C1 segment of cervical spinal cord (tissue), 14 donors: ENCODE measurements around the gene VPS26A.

Source experiments
- DNase-seq, 14 donors: peaks; one replicate each; lab custom pipeline; 2025; lab: John Stamatoyannopoulos, UW

VPS26A gene

DNA sequence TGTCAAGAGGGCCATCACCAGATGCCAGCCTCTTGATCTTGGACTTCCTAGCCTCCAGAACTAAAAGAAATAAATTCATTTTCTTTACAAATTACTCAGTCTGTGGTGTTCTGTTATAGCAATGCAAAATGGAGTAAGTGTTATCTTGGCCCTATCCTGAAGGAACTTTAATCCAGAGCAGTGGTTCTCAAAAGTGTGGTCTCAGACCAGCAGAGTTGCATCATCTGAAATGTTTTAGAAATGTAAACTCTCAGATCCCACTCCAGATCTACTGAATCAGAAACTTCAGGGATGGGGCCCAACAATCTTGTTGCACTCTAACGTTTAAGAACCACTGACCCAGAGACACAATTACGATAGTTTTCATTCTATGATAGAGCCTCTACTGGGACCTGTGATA, 52.8 kb downstream of the VPS26A start:
- no peak for DNase-seq

DNA sequence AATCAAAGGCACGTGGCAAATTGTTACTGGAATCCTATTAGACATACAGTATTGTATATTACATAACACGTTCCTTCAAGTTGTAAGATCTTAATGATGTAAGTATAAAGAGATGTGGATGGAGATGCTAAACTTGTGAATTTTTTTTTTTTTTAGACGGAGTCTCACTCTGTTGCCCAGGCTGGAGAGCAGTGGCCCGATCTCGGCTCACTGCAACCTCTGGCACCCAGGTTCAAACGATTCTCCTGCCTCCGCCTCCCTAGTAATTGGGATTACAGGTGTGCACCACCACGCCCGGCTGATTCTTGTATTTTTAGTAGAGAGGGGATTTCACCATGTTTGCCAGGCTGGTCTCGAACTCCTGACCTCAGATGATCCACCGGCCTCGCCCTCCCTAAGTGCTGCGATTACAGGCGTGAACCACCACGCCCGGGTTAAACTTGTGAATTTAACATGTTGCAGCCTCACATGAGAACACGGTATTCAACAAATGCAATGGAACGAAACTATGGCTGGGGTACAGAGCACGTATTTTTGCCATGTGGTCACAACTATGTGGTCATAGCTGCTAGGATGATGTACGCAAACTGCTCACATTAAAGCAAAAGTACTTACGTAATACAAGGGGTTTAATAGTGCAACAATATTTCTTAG, 55.2 kb downstream of the VPS26A start:
- peak in 1 of 14 donors; percentile 7 for DNase-seq

DNA sequence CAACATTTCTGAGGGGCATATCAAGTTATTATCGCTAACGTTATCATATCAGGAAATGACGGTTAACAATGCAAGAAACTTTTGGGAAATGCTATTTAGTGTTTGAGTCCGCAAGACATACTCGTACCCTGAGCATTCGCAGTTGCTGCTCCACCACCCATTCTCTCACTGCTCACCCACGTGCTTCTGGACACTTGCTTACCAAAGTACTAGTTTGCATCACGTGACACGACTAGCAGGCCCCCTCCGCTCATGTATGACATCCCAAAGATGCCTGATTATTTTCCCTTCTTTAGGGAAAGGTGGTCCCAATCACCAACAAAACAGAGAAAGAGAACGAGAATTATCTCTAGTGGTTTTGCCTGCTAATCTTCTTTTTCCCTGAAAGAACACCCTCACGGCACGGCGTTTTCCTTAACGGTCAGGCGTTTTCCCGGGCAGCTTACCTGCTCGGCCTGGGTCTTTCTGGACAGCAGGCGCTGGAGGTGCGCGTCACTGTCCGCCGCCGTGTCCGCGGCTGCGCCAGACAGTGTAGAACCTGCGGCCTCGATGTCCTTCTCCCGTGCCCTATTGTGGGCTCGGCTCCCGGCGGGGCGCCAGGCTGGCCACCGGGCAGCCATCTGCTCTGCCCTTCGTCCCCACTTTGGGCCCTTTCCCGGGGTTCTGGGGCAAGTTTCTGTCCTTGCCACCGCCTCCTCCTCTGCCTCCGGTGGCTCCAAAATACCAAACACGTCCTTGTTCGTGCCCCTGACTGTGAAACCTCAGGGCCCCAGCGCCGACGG, 56.0 kb downstream of the VPS26A start, which contains the start of gene SUPV3L1:
Gene SUPV3L1 (plus strand): TSS at position 492 of the 782 bp plus-strand sequence. CDS start 58 bp downstream, at position 550.
- peak; percentile 79 to 99 (median 92) for DNase-seq

DNA sequence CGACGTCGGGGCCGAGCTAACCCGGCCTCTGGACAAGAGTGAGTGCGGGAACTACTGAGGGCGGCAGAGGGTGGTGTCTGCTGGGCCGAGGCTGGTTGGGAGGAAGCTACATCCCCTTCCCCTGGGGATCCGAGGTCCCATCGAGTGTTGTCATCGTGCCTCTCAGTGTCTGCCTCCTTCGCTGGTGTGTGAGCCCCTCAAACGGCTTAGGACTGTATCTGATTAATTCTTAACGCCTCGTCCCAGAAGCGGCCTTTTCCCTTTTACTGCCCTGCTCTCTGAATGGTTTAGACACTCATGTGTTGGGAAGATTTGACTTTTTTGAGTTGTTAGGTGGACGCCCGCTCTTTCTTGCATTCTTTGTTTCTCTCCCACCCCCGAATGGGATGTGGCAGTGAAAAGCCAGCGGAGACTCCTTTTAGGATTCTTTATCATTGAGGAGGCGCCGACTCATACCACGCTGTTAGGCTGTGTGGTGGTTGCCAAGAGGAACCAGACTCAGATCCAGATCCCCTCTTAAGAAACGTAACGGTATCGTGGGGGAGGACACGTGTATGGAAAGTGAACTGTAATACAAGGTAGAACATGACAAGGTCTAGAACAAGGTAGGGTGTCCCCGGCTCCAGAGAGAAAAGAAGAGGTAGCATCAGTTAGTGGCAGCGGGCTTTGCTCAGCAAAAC, 56.7 kb downstream of the VPS26A start:
- peak in 1 of 14 donors; percentile 14 for DNase-seq

DNA sequence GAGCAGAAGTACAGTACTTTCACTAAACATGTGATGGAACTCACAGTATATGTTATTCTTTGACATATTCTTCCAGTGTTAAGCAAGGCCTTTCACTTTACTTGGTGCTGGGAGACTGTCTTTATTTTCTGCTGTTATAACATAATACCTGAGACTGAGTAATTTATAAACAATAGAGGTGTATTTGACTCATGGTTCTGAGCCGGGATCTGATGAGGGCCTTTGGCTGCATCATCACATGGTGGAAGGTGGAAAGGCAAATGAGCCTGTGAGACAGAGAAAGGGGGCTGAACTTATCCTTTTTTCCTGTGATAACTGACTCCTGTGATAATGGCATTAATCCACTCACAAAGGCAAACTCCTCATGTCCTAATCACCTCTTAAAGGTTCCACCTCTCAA, 57.5 kb downstream of the VPS26A start:
- DNase-seq, result no peak

DNA sequence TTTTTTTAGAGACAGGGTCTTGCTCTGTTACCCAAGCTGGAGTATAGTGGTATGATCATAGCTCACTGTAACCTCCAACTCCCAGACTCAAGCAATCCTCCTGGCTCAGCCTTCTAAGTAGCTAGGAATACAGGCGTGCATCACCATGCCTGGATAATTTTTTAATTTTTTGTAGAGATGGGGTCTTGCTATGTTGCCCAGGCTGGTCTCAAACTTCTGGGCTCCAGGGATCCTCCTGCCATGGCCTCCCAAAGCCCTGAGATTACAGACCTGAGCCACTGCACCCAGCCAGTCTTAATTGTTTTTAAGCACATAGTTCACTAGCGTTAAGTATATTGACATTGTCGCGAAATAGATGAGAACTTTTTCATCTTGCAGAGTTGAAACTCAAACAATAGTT, 58.0 kb downstream of the VPS26A start:
- DNase-seq, result no peak

DNA sequence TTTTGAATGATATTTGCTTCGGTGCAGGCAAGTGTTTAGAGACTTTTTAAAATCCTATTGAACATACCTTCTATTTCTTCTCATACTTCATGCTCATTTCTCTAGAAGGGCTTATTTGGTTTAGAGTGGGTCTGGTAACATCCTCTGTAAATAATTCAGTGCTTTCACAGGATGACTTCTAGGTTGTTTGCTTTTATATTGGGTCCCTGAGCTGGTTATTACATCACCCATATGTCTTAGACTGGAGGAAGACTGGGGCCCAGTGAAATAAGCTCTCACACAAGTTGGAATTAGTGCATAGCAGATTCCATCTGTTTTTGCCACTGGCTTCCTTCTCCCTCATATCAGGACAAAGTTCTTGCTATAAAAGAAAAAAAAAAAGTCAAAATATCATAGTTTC, 62.5 kb downstream of the VPS26A start:
- no peak for DNase-seq

DNA sequence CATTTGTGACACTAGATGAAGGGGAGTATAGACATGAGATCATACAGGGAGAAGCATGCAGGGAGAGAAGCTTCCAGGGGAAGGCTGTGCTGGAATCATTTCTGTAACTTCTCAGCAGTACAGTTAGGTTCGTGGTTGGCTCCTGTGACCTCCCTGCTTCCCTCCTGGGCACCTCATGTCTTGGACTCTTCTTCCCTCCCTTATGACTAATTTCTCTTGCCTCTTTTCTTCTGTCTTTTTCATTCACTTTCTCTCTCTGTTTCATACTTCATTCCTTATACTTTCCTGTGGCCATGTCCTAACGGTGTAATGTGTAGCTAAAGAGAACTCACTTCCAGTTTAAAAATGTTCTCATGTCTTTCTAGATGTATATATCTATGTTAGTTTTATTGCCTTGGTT, 77.1 kb downstream of the VPS26A start:
- no peak for DNase-seq

DNA sequence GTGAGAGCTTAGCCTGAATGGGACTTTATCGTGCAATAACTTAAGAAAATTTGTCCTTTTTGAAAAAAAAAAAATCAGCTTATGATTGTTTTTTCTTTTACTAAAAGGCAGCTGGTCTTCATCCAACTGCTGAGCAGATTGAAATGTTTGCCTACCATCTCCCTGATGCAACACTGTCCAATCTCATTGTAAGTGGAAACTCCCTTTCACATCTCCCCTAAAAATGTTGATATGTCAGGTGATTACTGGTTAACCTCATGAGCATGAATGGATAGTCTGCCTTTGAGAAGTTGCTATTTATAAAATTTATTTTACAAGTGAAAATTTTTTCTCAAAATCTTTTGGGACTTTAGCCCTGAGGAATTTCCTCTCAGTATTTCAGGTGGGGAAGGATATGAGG, 78.4 kb downstream of the VPS26A start:
- DNase-seq, result no peak

DNA sequence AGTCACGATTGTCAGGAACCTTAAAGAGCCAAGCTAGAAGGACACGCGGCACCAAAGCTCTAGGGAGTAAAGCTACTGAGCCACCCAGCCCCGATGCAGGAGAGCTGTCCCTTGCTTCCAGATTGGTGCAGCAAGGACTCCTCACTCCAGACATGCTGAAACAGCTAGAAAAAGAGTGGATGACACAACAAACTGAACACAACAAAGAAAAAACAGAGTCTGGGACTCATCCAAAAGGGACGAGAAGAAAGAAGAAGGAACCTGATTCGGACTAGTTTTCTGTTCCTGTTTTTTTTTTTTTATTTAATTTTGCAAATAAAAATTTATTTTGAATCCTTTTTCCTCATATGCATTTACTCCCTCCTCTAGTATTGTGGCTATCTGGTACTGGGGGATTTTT, 84.8 kb downstream of the VPS26A start:
- no peak for DNase-seq

DNA sequence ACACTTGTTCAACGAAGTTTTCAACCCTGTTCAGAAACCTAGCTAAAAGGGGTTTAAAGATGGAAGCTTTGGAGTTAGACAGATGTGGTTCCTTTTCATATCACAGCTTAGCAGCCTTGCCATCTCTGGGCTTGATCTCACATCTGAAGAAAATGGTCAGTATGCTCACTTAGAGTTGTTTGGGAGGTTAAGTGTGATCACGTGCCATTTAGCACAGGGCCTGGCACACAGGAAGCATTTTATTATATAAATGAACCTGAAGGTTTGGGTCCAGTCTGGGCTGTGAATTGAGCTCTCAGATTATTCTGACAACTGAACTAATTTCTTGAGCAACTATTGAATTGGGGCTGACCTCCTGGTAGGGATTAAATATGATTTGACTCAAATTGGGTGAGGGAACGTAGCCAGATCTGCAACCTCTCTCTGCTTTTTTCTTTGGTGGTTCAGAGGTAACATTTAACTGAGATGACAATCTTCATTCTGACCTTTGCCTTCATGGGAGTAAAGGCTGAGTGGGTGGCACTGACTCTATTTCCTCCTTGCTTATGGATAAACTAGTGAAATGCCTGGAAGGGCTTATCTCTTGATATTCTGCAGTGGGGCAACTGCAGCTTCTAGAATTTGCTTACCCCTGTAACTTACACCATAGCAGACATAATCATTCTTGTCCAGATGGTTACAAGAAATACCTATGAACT, 86.0 kb downstream of the VPS26A start:
- DNase-seq, result no peak

DNA sequence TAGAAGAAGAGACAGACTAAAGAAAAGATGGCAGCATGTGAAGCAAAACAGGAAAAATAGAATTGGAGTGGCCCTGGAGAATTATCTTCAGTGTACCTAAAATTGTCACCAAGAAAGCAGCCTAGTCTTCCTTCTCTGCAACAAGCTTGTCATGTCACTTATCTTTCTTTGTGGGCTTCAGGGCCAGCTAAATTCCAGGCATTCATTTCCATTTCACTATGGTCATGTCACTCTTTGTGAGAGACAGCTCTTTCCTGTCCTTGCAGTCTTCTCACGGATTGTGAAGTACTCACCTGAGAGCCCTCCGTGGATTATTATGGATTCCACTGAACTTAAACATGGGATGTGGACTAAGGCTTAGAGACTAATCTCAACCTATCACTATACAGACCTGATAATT, 87.1 kb downstream of the VPS26A start:
- no peak for DNase-seq

DNA sequence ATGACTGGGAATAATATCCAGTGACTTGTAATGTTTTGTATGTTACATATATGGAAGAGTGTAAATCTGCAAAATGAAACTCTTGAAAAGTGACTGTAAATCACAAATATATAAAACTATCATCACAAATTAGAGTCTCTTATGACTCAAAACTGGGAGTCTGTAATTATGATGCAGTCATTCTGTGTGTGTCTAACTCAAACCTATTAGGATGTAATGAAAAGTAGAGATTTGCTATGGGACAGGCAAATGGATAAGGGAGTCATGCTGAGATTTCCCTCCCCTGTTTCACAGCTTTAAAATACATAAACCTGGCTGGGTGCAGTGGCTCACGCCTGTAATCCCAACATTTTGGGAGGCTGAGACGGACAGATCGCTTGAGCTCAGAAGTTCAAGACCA, 87.5 kb downstream of the VPS26A start:
- DNase-seq, result no peak

DNA sequence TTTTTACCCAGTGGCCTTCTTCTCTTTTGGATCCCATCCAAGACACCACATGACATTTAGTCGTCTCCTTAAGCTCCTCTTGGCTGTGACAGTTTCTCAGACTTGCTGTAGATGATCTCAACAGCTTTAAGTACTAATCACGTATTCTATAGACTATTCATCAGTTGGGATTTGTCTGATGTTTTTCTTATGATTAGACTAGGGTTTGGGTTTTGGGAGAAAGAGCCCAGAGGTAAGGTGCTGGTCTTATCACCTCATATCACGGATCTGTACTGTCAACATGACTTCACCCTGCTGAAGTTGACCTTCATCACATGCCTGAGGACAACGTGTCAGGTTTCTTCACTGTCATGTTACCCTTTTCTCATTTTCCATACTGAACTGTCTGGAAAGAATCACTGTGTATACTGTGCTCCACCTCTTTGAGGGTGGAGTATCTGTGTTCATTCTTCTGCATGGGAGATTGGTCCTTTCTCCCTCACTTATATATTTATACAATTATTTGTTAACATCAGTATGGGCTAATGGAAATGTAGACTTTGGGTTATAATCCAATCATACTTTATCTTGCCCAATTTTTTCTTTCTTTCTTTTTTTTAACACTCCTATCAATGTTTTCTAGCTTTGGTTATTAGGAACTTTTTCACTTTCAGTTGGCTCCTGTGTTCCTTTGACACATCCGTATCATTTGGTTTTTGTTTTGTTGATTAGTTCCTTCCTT, 89.8 kb downstream of the VPS26A start:
- no peak for DNase-seq

DNA sequence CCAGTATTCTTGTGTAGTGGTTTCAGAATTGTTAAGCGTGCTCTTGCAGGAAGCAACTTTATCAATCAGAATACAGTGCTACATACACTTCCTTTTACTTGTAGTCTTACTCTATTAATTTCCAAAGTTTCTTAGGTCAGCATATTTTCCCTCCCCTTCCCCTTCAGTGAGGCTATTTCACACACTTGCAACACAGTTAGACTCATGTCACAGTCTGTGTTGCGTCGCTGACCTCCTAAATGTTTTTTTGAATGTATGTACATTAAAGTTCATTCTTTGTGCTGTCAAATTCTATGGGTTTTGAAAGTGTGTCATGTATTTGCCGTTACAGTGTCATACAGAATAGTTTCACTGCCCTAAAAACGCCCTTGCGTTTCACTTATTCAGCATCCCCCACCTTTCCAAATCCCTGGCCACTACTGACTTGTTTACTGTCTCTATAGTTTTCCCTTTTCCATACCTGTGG, 90.7 kb downstream of the VPS26A start:
- no peak for DNase-seq

DNA sequence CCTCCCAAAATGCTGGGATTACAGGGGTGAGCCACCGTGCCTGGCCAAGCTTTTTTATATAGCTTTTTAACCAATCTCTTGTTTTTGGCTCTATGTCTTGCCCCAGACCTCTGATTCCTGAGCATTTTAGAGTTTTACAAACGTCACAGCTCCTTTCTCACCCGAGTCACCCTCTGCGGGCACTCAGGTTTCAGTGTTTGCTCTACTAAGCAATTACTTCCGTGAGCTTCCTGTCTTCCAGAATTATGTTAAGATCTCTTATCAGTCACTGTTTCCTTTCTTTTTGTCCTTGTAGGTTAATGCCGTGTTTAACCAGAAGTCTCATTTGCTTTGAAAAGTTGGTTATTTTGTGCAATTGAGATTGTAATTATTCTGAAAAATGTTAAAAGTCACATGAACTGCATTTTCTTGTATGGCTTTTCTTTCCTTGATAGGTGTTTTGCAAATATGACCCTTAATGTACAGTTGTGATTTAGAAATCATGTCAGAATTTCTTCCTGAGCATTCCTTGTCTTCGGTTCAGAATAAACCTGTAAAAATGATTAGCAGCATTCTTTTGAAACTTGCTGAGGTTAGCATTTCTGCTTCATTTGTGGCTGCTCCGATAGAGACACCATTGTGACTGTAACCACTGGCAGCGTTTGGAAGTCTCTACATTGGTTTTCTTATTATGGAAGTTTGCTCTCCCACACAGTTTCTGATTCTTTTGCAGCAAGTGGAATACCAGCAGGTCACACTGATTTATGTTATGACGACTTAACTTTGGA, 91.6 kb downstream of the VPS26A start:
- no peak for DNase-seq

DNA sequence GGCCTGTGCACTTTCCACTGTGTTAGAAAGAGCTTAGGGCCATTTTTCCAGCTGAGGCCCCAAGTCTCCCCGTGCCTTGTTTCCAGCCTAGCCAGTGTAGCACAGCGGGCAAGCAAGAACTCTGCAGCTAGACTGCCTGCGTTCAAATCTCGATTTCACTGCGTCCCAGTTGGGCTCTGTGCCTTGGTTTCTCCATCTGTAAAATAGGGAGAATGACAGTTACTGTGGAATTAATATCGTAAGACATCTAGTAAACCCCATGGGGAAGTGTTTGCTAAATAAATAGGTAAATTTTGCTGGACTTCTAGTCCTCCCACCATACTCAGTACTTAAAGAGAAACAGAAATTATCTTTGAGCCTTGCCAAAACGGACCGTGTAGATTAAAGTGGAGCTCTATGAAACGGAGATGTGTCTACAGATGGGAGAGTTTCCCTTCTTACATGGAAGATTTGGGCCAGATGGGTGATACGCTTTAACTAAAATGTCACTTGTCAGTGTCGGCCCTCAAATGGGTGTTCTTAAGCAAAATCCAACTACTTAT, 92.7 kb downstream of the VPS26A start:
- DNase-seq, result no peak

DNA sequence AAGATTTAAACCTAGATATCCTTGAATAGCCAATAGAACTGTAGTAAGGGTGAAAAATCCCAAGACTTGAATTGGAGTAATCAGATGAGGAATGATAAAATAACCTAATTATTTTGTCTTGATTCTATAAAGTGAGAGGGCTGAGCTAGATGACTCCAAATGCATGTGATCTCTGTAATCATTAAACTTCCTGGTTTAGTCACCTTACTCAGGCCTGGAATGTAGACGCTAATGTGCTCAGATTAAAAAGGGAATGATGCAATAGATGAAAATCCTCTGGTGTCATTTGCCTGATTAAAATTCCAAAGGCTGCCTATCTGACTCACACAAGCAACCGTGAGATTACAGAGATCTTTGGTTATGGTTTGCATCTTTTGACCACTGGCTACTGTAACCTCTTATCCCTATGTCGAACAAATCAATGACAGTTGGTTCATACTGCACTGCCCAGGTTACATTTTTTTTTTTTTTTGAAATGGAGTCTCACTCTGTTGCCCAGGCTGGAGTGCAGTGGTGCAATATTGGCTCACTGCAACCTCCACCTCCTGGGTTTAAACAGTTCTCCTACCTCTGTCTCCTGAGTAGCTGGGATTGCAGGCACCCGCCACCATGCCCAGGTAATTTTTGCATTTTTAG, 93.3 kb downstream of the VPS26A start:
- DNase-seq, result no peak

DNA sequence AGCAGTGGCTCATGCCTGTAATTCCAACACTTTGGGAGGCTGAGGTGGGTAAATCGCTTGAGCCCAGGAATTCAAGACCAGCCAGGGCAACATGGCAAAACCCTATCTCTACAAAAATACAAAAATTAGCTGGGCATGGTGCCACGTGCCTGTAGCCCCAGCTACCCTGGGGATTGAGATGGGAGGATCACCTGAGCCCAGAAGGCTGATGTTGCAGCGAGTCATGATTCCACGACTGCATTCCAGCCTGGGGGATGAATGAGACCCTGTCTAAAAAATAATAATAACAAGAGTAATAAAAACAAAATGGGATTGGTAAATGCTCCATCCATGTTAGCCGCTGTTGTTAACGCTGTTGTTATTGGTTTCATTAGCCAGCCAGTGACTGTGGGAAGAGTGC, 94.9 kb downstream of the VPS26A start:
- DNase-seq, result no peak

DNA sequence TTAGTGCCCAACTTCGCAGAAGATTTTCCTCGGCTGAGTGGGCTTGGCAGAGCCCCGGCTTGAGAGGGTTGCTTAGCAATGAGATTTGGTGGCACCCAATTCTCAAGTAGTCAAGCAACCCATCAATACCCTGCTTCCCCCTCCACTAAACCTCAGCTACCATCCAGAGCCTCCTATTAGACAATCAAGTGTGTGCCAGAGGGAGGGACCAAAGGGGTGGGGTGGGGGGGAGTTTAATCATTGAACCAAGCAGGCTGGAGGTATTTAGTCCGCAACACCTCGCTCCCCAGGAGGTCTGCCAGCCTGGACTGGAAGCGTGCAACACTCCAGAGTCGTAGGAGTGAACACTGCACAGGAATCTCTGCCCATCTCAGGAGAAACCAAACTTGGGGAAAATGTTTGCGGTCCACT, 96.1 kb downstream of the VPS26A start, which contains the start of gene HKDC1:
Gene HKDC1 (plus strand): TSS at position 292 of the 411 bp plus-strand sequence. CDS start 104 bp downstream, at position 396.
- DNase-seq, result peak in 1 of 14 donors; percentile 12
